GM12878 (cell line): ENCODE data around the gene SLC25A51. TPM values are rescaled to one million over a fixed set of nuclear protein-coding genes. Genes with fewer than 3 reads are reported as not detected.

Source experiments
- ATAC-seq: fragments of 200-7000 bp; cut with Tn5 transposase; 3 replicates; pipeline ENCODE4 v1.9.1; 2020; ENCODE audit warnings: mild to moderate bottlenecking, moderate library complexity
- BruUV-seq: library from RNA; stranded (reverse); fragments of 400-500 nt; replicated peaks from 2 replicates; lab custom pipeline; 2021; lab: Mats Ljungman, UMichigan
- CTCF ChIA-PET: fragments of 300-600 bp; sonication (Branson Sonifier 250); formaldehyde crosslinking; extraction: SDS; loops from one replicate; lab custom pipeline; 2021; ENCODE audit warnings: inconsistent platforms; lab: Yijun Ruan, JAX
- POLR2A ChIA-PET: fragments of 350-600 bp; formaldehyde crosslinking; extraction: SDS; loops from one replicate; lab custom pipeline; 2021; ENCODE audit warnings: inconsistent platforms; lab: Charles Lee
- RAD21 ChIA-PET: fragments of 300-600 bp; sonication (Branson Sonifier 250); formaldehyde crosslinking; loops from one replicate; lab custom pipeline; 2023; ENCODE audit warnings: antibody characterized with exemption; ENCODE audit not compliant: unreplicated experiment; lab: Charles Lee
- SMC1A ChIA-PET: fragments of 300-600 bp; sonication (Branson Sonifier 250); formaldehyde crosslinking; loops from one replicate; lab custom pipeline; 2023; ENCODE audit not compliant: unreplicated experiment, uncharacterized antibody; lab: Charles Lee
- DNase-seq: peaks from one replicate; pipeline ENCODE4 v3.0.0-alpha.2; 2011; ENCODE audit warnings: low read depth, low spot score
- FAIRE-seq: peaks from 3 replicates; lab custom pipeline; 2011; peaks lifted over from hg19 to GRCh38; lab: Jason Lieb, UNC
- H2AFZ ChIP-seq: 2 replicates; pipeline ENCODE4 v1.6.0; 2011; ENCODE audit warnings: low read depth, low read length, control low read depth; ENCODE audit not compliant: control insufficient read depth
- H3K27ac ChIP-seq: 2 replicates; pipeline ENCODE4 v1.5.1; 2011; ENCODE audit warnings: control low read depth; ENCODE audit not compliant: control insufficient read depth, insufficient read depth
- H3K27me3 ChIP-seq, 2 experiments: replicated peaks in 1 of 2; 2 replicates each; pipeline versions ENCODE4 v1.6.0 to v1.6.1; 2011; ENCODE audit warnings: low read length in 1 of 2; ENCODE audit not compliant: control insufficient read depth in 2 of 2, insufficient read depth in 2 of 2
- H3K36me3 ChIP-seq, 2 experiments: 2 replicates each; pipeline ENCODE4 v1.5.1; 2011; ENCODE audit warnings: low read length in 1 of 2; ENCODE audit not compliant: control insufficient read depth in 2 of 2, insufficient read depth in 2 of 2
- H3K4me1 ChIP-seq: 2 replicates; pipeline ENCODE4 v1.6.1; 2011; ENCODE audit warnings: mild to moderate bottlenecking, low read length, moderate library complexity, mixed read lengths; ENCODE audit not compliant: control insufficient read depth, insufficient read depth
- H3K4me2 ChIP-seq: 2 replicates; pipeline ENCODE4 v1.6.0; 2011; ENCODE audit warnings: control low read depth; ENCODE audit not compliant: control insufficient read depth, insufficient read depth
- H3K4me3 ChIP-seq: fragments of 200-600 bp; sonication (generic); 2 replicates; pipeline ENCODE4 v1.5.1; 2016
- H3K79me2 ChIP-seq: 2 replicates; pipeline ENCODE4 v1.6.0; 2011; ENCODE audit warnings: low read length; ENCODE audit not compliant: control insufficient read depth, insufficient read depth
- H3K9ac ChIP-seq: 2 replicates; pipeline ENCODE4 v1.8.0; 2011; ENCODE audit warnings: low read length, control low read depth, mixed read lengths; ENCODE audit not compliant: control insufficient read depth, insufficient read depth
- H3K9me3 ChIP-seq: replicated peaks from 3 replicates; pipeline ENCODE4 v1.5.1; 2011; ENCODE audit warnings: mild to moderate bottlenecking, low read length; ENCODE audit not compliant: control insufficient read depth, insufficient read depth
- H4K20me1 ChIP-seq: 2 replicates; pipeline ENCODE4 v1.6.0; 2011; ENCODE audit not compliant: control insufficient read depth, insufficient read depth
- ASH2L ChIP-seq: fragments of 300-600, 200-600 bp; sonication (generic); IDR thresholded peaks from 2 replicates; pipeline ENCODE4 v1.6.1; 2017; ENCODE audit warnings: low read depth, mild to moderate bottlenecking, borderline replicate concordance
- ATF7 ChIP-seq: fragments of 450-650 bp; IDR thresholded peaks from 2 replicates; pipeline ENCODE4 v1.6.1; 2016; ENCODE audit warnings: low read depth, mild to moderate bottlenecking
- CEBPZ ChIP-seq: fragments of 150-350 bp; IDR thresholded peaks from 2 replicates; pipeline ENCODE4 v1.6.1; 2016; ENCODE audit warnings: low read depth, low read length
- E2F8 ChIP-seq: fragments of 450-650 bp; IDR thresholded peaks from 2 replicates; pipeline ENCODE4 v1.6.1; 2018; ENCODE audit warnings: mild to moderate bottlenecking, low read depth, moderate library complexity; ENCODE audit not compliant: partially characterized antibody
- ETV6 ChIP-seq, 2 experiments: fragments of 450-650 bp in 1 of 2; IDR thresholded peaks in 1 of 2; conservative IDR thresholded peaks in 1 of 2; 2 replicates each; pipeline ENCODE4 v1.6.1; 2014; ENCODE audit warnings: antibody characterized with exemption in 1 of 2, borderline replicate concordance in 1 of 2, low read depth in 1 of 2, mild to moderate bottlenecking in 1 of 2, moderate library complexity in 1 of 2
- MTA3 ChIP-seq: IDR thresholded peaks from 2 replicates; pipeline ENCODE4 v1.6.1; 2012; ENCODE audit warnings: low read length, inconsistent platforms, borderline replicate concordance
- NFYA ChIP-seq: IDR thresholded peaks from 2 replicates; pipeline ENCODE4 v1.6.1; 2011; ENCODE audit warnings: low read depth, mild to moderate bottlenecking, low read length, improper control_type of control experiment, borderline replicate concordance
- PAX8 ChIP-seq: fragments of 450-650 bp; IDR thresholded peaks from 2 replicates; pipeline ENCODE4 v1.6.1; 2017; ENCODE audit warnings: mild to moderate bottlenecking, moderate library complexity
- RCOR1 ChIP-seq: conservative IDR thresholded peaks from 2 replicates; pipeline ENCODE4 v1.6.1; 2012; ENCODE audit warnings: low read depth, low read length, improper control_type of control experiment
- SMAD5 ChIP-seq: IDR thresholded peaks from 2 replicates; pipeline ENCODE4 v1.6.1; 2016; ENCODE audit warnings: antibody characterized with exemption, low read depth
- SMARCA5 ChIP-seq: fragments of 450-650 bp; IDR thresholded peaks from 2 replicates; pipeline ENCODE4 v1.6.1; 2017; ENCODE audit warnings: mild to moderate bottlenecking
- SREBF1 ChIP-seq: IDR thresholded peaks from 2 replicates; pipeline ENCODE4 v1.6.1; 2012; ENCODE audit warnings: mild to moderate bottlenecking, low read length
- ZNF687 ChIP-seq: fragments of 450-650 bp; IDR thresholded peaks from 2 replicates; pipeline ENCODE4 v1.6.1; 2017; ENCODE audit warnings: mild to moderate bottlenecking, moderate library complexity
- WGBS: methylation state at CpG from one replicate; pipeline ENCODE4 v1.1.6; 2016; ENCODE audit warnings: low lambda C conversion rate; ENCODE audit not compliant: insufficient replicate concordance, insufficient coverage; ENCODE audit errors: missing lambda C conversion rate; 5-methylcytosine and 5-hydroxymethylcytosine counted together
- in situ Hi-C: fragments of 300-500 bp; cut with MboI; formaldehyde crosslinking; loops from 9 replicates; pipeline ENCODE4 v1.14.3; 2018; ENCODE audit warnings: mixed read lengths
- intact Hi-C: fragments of 100-400 bp; cut with micrococcal nuclease; formaldehyde crosslinking; loops from one replicate; pipeline ENCODE4 v1.14.2; 2022; ENCODE audit not compliant: unreplicated experiment
- polyA plus RNA-seq, 11 experiments: library from polyadenylated mRNA; depleted of rRNA in 4 of 11; unstranded in 6 of 11; stranded (reverse) in 5 of 11; fragments of >200 nt; fragmentation: Nextera tagmentation in 4 of 11; fragmentation: Illumina TruSeq in 1 of 11; extraction: Ambion mirVana in 4 of 11; extraction: Trizol in 1 of 11; gene quantifications; 1 replicate in 1 of 11; 2 replicates in 10 of 11; pipeline versions ENCODE4 v1.2.1 to v1.2.3, GENCODE V29; 2011 to 2016; ENCODE audit warnings: inconsistent platforms in 2 of 11, missing spikeins in 2 of 11, low read depth in 1 of 11
- total RNA-seq, 4 experiments: library from RNA; depleted of rRNA in 3 of 4; stranded (reverse); fragments of >200 nt in 3 of 4; fragmentation: Illumina TruSeq in 1 of 4; extraction: Trizol in 1 of 4; gene quantifications; 2 replicates each; pipeline versions ENCODE4 v1.2.1 to v1.2.3, GENCODE V29; 2013 to 2021

The SLC25A51 gene
- total and polyA plus RNA-seq, 10 of the 15 experiments (the other 5 are each of a cell fraction or from before 2014, with no cell fraction given), result 3.8 to 29.3 (median 13.2) TPM

DNA sequence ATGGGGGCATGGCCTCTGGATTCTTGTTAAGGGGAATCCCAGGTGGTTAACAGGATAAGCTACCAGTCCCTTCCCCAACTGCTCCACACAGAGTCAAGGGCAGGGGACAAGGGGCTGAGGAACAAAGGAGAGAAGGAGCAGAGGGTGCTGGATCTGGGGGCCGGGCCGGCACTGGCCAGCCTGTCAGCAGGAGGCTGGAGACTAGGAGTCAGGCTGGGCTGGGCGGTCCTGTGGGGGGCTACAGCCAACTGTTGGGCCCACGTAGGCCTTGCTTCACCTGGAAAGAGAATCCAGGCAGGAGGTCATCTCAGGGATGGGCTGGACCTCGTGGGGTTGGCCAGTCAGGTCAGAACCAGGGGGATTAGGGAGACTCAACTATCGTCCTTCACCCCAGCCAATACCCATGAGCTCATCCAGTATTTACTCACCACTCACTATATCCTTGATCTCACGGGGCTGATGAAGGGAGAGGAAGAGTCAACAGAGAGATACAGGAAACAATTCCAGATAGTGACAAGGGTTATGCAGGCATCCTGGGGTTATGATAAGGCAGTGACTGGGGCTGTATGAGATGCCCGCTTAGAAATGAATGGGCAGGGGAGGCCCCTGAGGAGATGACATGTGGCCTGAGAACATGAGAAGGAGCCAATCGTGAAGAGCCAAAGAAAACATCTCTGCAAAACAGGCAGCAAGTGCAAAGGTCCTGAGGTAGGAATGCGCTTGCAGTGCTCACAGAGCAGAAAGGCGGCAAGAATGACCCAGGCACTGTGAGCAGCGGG lies 47.9 kb upstream of the SLC25A51 start:
- ChIA-PET SMC1A (interaction anchor here (0.8 to 1.6 kb wide), 3 partner anchors 26 to 112 kb away, joined by 3 to 5 read pairs (median 5); no protein-coding TSS in a partner anchor), RAD21 (interaction anchor here (0.6 to 1.3 kb wide), 4 partner anchors 8 to 181 kb away, joined by 3 to 4 read pairs (median 3); no protein-coding TSS in a partner anchor), CTCF (interaction anchor here (1.0 kb wide), 2 partner anchors 38 to 208 kb away, joined by 3 read pairs; no protein-coding TSS in a partner anchor), POLR2A (no interaction called here)
- no peak overlapping the region for H3K4me2 ChIP-seq
- intact Hi-C loops (no loop called here), in situ Hi-C loops (no loop called here)
- no peak for ATAC-seq
- no peaks in the 10 kb centered on the region for H3K9me3 ChIP-seq
- DNase-seq, result no peak
- H3K4me3 ChIP-seq, result no peak overlapping the region
- H3K27ac ChIP-seq, result no peak overlapping the region
- H3K4me1 ChIP-seq, result peaks cover 30% of the 10 kb centered on the region
- H3K27me3 ChIP-seq, result no peaks in the 10 kb centered on the region
- H2AFZ ChIP-seq, result no peak overlapping the region
- FAIRE-seq, result no peak
- H3K9ac ChIP-seq, result no peak overlapping the region
- WGBS, result 80% methylated on average over 12 of the region's 12 CpGs
- H3K79me2 ChIP-seq, result no peaks in the 10 kb centered on the region
- no peaks in the 10 kb centered on the region; a peak in 1 of 4 replicates for H3K36me3 ChIP-seq
- no TSS peak for BruUV-seq
- H4K20me1 ChIP-seq, result no peaks in the 10 kb centered on the region
- no peak for TF ChIP-seq CEBPZ
- no peak for TF ChIP-seq PAX8
- TF ChIP-seq SMARCA5, result no peak
- no peak for TF ChIP-seq ETV6 (conservative IDR thresholded peaks at IDR 0.05 in 1 of 2, IDR thresholded peaks at IDR 0.05 in 1 of 2; ENCODE audit: borderline replicate concordance in 1 of 2, low read depth in 1 of 2)
- TF ChIP-seq ZNF687, result no peak
- TF ChIP-seq MTA3, result no peak
- TF ChIP-seq ATF7, result no peak
- no peak for TF ChIP-seq RCOR1
- TF ChIP-seq ASH2L, result no peak
- TF ChIP-seq SMAD5, result no peak
- no peak for TF ChIP-seq E2F8
- no peak for TF ChIP-seq SREBF1
- no peak for TF ChIP-seq NFYA
